H1 (cell line): Measurements from ENCODE around the gene NSL1. TPM values are rescaled to one million over a fixed set of nuclear protein-coding genes. Genes with fewer than 3 reads are reported as not detected.

Source experiments
- CTCF ChIA-PET: fragments of 300-600 bp; sonication (Branson Sonifier 250); formaldehyde crosslinking; loops from one replicate; lab custom pipeline; 2021; ENCODE audit not compliant: partially characterized antibody; lab: Charles Lee
- POLR2A ChIA-PET: fragments of 300-600 bp; sonication (Branson Sonifier 250); formaldehyde crosslinking; loops from one replicate; lab custom pipeline; 2021; ENCODE audit warnings: inconsistent platforms; ENCODE audit not compliant: partially characterized antibody; lab: Charles Lee
- DNase-seq, 2 experiments: peaks; one replicate each; pipeline versions ENCODE4 v3.0.0 to v3.0.0-alpha.2; 2010 to 2022; ENCODE audit warnings: low spot score in 2 of 2, low read depth in 1 of 2, mixed read lengths in 1 of 2
- FAIRE-seq: peaks from 2 replicates; lab custom pipeline; 2011; peaks lifted over from hg19 to GRCh38; lab: Jason Lieb, UNC
- H2AFZ ChIP-seq: 2 replicates; pipeline ENCODE4 v1.8.1; 2012; ENCODE audit warnings: low read length, inconsistent platforms
- H2AK5ac ChIP-seq: 2 replicates; pipeline ENCODE4 v1.6.1; 2013; ENCODE audit warnings: low read depth, low read length
- H2BK120ac ChIP-seq: replicated peaks from 2 replicates; pipeline ENCODE3; 2013; ENCODE audit warnings: low read depth, low read length, inconsistent platforms
- H2BK12ac ChIP-seq: 2 replicates; pipeline ENCODE4 v1.6.1; 2013; ENCODE audit warnings: low read depth, low read length
- H2BK15ac ChIP-seq: 2 replicates; pipeline ENCODE4 v1.6.1; 2013; ENCODE audit warnings: low read length
- H2BK20ac ChIP-seq: 2 replicates; pipeline ENCODE4 v1.6.1; 2013; ENCODE audit warnings: low read length
- H2BK5ac ChIP-seq: 2 replicates; pipeline ENCODE4 v1.6.1; 2013; ENCODE audit warnings: low read depth, low read length
- H3K14ac ChIP-seq: 2 replicates; pipeline ENCODE4 v1.6.1; 2013; ENCODE audit warnings: inconsistent platforms; ENCODE audit not compliant: insufficient read length
- H3K18ac ChIP-seq: 2 replicates; pipeline ENCODE4 v1.6.1; 2013; ENCODE audit warnings: low read length; ENCODE audit errors: extremely low read depth
- H3K23ac ChIP-seq: 2 replicates; pipeline ENCODE4 v1.6.1; 2013; ENCODE audit warnings: inconsistent platforms; ENCODE audit not compliant: insufficient read length
- H3K23me2 ChIP-seq: 2 replicates; pipeline ENCODE4 v1.6.1; 2013; ENCODE audit warnings: low read depth, low read length
- H3K27ac ChIP-seq: 2 replicates; pipeline ENCODE4 v1.6.1; 2011; ENCODE audit warnings: low read depth, low read length, inconsistent platforms
- H3K27me3 ChIP-seq, 4 experiments: replicated peaks in 1 of 4; 1 replicate in 1 of 4; 2 replicates in 3 of 4; pipeline versions ENCODE4 v1.6.1 to v1.8.1; 2011 to 2013; ENCODE audit warnings: low read length in 3 of 4, mild to moderate bottlenecking in 3 of 4, inconsistent platforms in 2 of 4, mixed read lengths in 2 of 4, moderate library complexity in 1 of 4; ENCODE audit not compliant: control insufficient read depth in 3 of 4, insufficient read depth in 3 of 4; ENCODE audit errors: extremely low read depth in 1 of 4
- H3K36me3 ChIP-seq, 4 experiments: 2 replicates each; pipeline versions ENCODE4 v1.6.1 to v1.8.1; 2011 to 2013; ENCODE audit warnings: mild to moderate bottlenecking in 4 of 4, low read length in 3 of 4, moderate library complexity in 2 of 4, control low read depth in 1 of 4, inconsistent platforms in 1 of 4; ENCODE audit not compliant: insufficient read depth in 4 of 4, control insufficient read depth in 2 of 4
- H3K4ac ChIP-seq: replicated peaks from 2 replicates; pipeline ENCODE3; 2013; ENCODE audit warnings: low read length, low read depth, mixed read lengths, inconsistent platforms; ENCODE audit not compliant: insufficient read length
- H3K4me1 ChIP-seq, 4 experiments: replicated peaks in 1 of 4; 1 replicate in 1 of 4; 2 replicates in 3 of 4; pipeline versions ENCODE4 v1.6.1 to v1.8.1; 2011 to 2013; ENCODE audit warnings: low read length in 3 of 4, inconsistent platforms in 2 of 4, mixed read lengths in 1 of 4; ENCODE audit not compliant: insufficient read depth in 4 of 4, control insufficient read depth in 3 of 4
- H3K4me2 ChIP-seq, 2 experiments: 2 replicates each; pipeline versions ENCODE4 v1.6.1 to v1.8.1; 2011 to 2013; ENCODE audit warnings: low read depth in 2 of 2, low read length in 2 of 2, control low read depth in 1 of 2, inconsistent platforms in 1 of 2, mild to moderate bottlenecking in 1 of 2; ENCODE audit not compliant: insufficient read depth in 1 of 2
- H3K4me3 ChIP-seq, 4 experiments: fragments of 200-600, 300-600 bp in 1 of 4; sonication (generic), shearing (Covaris generic), sonication (Bioruptor Twin) in 1 of 4; 2 replicates each; pipeline versions ENCODE4 v1.5.1 to v1.8.1; 2011 to 2016; ENCODE audit warnings: low read length in 4 of 4, low read depth in 3 of 4, control low read depth in 2 of 4, inconsistent platforms in 2 of 4, mild to moderate bottlenecking in 2 of 4, mixed read lengths in 1 of 4, moderate library complexity in 1 of 4; ENCODE audit not compliant: insufficient read depth in 2 of 4; ENCODE audit errors: extremely low read depth in 1 of 4
- H3K56ac ChIP-seq: replicated peaks from 2 replicates; pipeline ENCODE3; 2013; ENCODE audit warnings: low read depth, mild to moderate bottlenecking, mixed read lengths, low read length, inconsistent platforms; ENCODE audit not compliant: insufficient read length
- H3K79me1 ChIP-seq: 2 replicates; pipeline ENCODE4 v1.6.1; 2013; ENCODE audit warnings: low read depth, low read length, control low read depth
- H3K79me2 ChIP-seq, 2 experiments: 2 replicates each; pipeline versions ENCODE4 v1.6.1 to v1.8.1; 2012 to 2013; ENCODE audit warnings: low read length in 2 of 2, mild to moderate bottlenecking in 2 of 2, inconsistent platforms in 1 of 2; ENCODE audit not compliant: insufficient read depth in 2 of 2, control insufficient read depth in 1 of 2
- H3K9ac ChIP-seq, 4 experiments: replicated peaks in 1 of 4; 1 replicate in 1 of 4; 2 replicates in 3 of 4; pipeline versions ENCODE4 v1.6.1 to v1.8.1; 2011 to 2013; ENCODE audit warnings: low read depth in 3 of 4, low read length in 3 of 4, control low read depth in 2 of 4, mild to moderate bottlenecking in 2 of 4, moderate library complexity in 2 of 4, inconsistent platforms in 1 of 4; ENCODE audit errors: extremely low read depth in 1 of 4
- H3K9me3 ChIP-seq, 2 experiments: 2 replicates each; pipeline versions ENCODE4 v1.6.1 to v1.8.1; 2012 to 2013; ENCODE audit warnings: mild to moderate bottlenecking in 2 of 2, moderate library complexity in 2 of 2, control low read depth in 1 of 2, inconsistent platforms in 1 of 2, low read depth in 1 of 2, low read length in 1 of 2, mixed read lengths in 1 of 2; ENCODE audit not compliant: insufficient read depth in 2 of 2
- H4K20me1 ChIP-seq, 2 experiments: replicated peaks in 1 of 2; 2 replicates each; pipeline versions ENCODE3 to v1.8.1; 2011 to 2013; ENCODE audit warnings: inconsistent platforms in 2 of 2, low read length in 2 of 2, mild to moderate bottlenecking in 1 of 2; ENCODE audit not compliant: insufficient read depth in 2 of 2, control insufficient read depth in 1 of 2
- H4K5ac ChIP-seq: 2 replicates; pipeline ENCODE4 v1.6.1; 2013; ENCODE audit warnings: low read length, low read depth, mixed read lengths, inconsistent platforms; ENCODE audit not compliant: insufficient read length
- H4K8ac ChIP-seq: 2 replicates; pipeline ENCODE4 v1.8.0; 2013; ENCODE audit warnings: mild to moderate bottlenecking, moderate library complexity, low read length, inconsistent platforms; ENCODE audit not compliant: insufficient read depth; ENCODE audit errors: extremely low read depth
- H4K91ac ChIP-seq: replicated peaks from 2 replicates; pipeline ENCODE3; 2013; ENCODE audit warnings: low read length, mixed read lengths, inconsistent platforms; ENCODE audit not compliant: insufficient read length
- CHD1 ChIP-seq: IDR thresholded peaks from 2 replicates; pipeline ENCODE4 v1.6.1; 2012; ENCODE audit warnings: low read depth, low read length, improper control_type of control experiment
- E2F6 ChIP-seq: IDR thresholded peaks from 2 replicates; pipeline ENCODE4 v1.6.1; 2012; ENCODE audit warnings: inconsistent platforms
- EGR1 ChIP-seq: IDR thresholded peaks from 2 replicates; pipeline ENCODE4 v1.6.1; 2011; ENCODE audit warnings: low read depth, low read length, borderline replicate concordance
- GABPA ChIP-seq: IDR thresholded peaks from 2 replicates; pipeline ENCODE4 v1.6.1; 2011; ENCODE audit warnings: mild to moderate bottlenecking, low read length, moderate library complexity, borderline replicate concordance; ENCODE audit not compliant: insufficient read depth
- KDM4A ChIP-seq: IDR thresholded peaks from one replicate; pipeline ENCODE4 v1.7.1; 2012; ENCODE audit warnings: low read depth, mild to moderate bottlenecking, moderate library complexity, low read length, inconsistent platforms; ENCODE audit not compliant: severe bottlenecking
- RAD21 ChIP-seq, 2 experiments: IDR thresholded peaks in 1 of 2; conservative IDR thresholded peaks in 1 of 2; 2 replicates each; pipeline ENCODE4 v1.6.1; 2011; ENCODE audit warnings: low read depth in 2 of 2, low read length in 2 of 2, improper control_type of control experiment in 1 of 2, inconsistent platforms in 1 of 2, mild to moderate bottlenecking in 1 of 2, moderate library complexity in 1 of 2
- RBBP5 ChIP-seq: IDR thresholded peaks from 2 replicates; pipeline ENCODE4 v1.7.1; 2012; ENCODE audit warnings: low read depth, mild to moderate bottlenecking, inconsistent platforms, low read length, moderate library complexity, borderline replicate concordance
- RXRA ChIP-seq: IDR thresholded peaks from 2 replicates; pipeline ENCODE4 v1.6.1; 2011; ENCODE audit warnings: low read depth, mild to moderate bottlenecking, low read length, moderate library complexity; ENCODE audit not compliant: insufficient read depth
- SAP30 ChIP-seq: fragments of 300-600 bp; sonication (generic); IDR thresholded peaks from 2 replicates; pipeline ENCODE4 v1.7.1; 2012; ENCODE audit warnings: low read length, moderate library complexity, mild to moderate bottlenecking, inconsistent platforms; ENCODE audit not compliant: insufficient read depth, insufficient replicate concordance
- SIRT6 ChIP-seq: IDR thresholded peaks from one replicate; pipeline ENCODE4 v1.7.1; 2012; ENCODE audit warnings: low read length, inconsistent platforms
- USF2 ChIP-seq: IDR thresholded peaks from 2 replicates; pipeline ENCODE4 v1.6.1; 2011; ENCODE audit warnings: low read length, improper control_type of control experiment
- WGBS, 2 experiments: shearing (Covaris generic) in 1 of 2; methylation state at CpG; one replicate each; pipeline versions ENCODE4 v1.1.6 to v1.1.7; 2013 to 2015; ENCODE audit warnings: low lambda C conversion rate in 2 of 2, mixed read lengths in 2 of 2, inconsistent platforms in 1 of 2, low coverage in 1 of 2, missing lambda C conversion rate in 1 of 2; ENCODE audit not compliant: insufficient replicate concordance in 2 of 2, insufficient coverage in 1 of 2, insufficient read length in 1 of 2; ENCODE audit errors: extremely low coverage in 1 of 2, missing lambda C conversion rate in 1 of 2; 5-methylcytosine and 5-hydroxymethylcytosine counted together
- polyA plus RNA-seq, 7 experiments: library from polyadenylated mRNA; depleted of rRNA in 3 of 7; stranded (reverse) in 5 of 7; unstranded in 2 of 7; fragments of >200 nt in 5 of 7; fragments of 200-250 nt in 2 of 7; gene quantifications; 1 replicate in 5 of 7; 2 replicates in 1 of 7; 4 replicates in 1 of 7; pipeline versions ENCODE4 v1.2.1 to v1.2.3, GENCODE V29; 2011 to 2013; ENCODE audit warnings: missing spikeins in 2 of 7, mixed read lengths in 2 of 7
- total RNA-seq: library from RNA; stranded (reverse); fragmentation: NEBNext Ultra II Directional; extraction: Animal tissue kit (Norgen Biotek cat#: 25700); gene quantifications from 2 replicates; pipeline ENCODE4 v1.2.1, GENCODE V29; 2021

The NSL1 gene
- total and polyA plus RNA-seq, 2 of the 8 experiments (the other 6 are each of a cell fraction or from before 2014, with no cell fraction given): 25.4 to 51.7 TPM

DNA sequence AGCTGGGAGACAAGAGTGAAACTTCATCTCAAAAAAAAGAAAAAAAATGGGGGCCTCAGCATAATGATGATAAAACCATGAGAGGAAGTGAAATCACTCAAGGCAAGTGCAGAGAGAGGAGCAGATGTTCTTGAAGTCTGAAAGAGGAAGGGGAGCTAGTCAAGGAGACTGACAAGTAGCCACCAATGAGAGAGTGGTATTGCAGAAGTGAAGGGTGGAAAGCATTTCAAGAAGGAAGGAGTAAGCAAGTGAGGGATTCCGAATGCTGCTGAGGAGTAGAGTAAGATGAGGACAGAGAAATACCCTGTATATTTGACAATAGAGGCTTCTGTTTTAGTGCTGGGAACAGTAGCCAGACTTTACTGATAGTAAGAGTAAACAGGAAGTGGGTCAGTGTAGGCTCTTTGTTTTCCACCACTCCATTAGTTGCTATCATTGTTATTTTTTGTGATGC lies 3.0 kb upstream of the NSL1 start:
- Histone ChIP-seq H3K14ac (no peak overlapping the region), H2BK15ac (no peak overlapping the region), H3K79me2 (peaks cover 0 to 15% of the 10 kb centered on the region in 2 experiments; a peak in 2 of 4 replicates), H3K4ac (no peak overlapping the region), H4K91ac (no peak overlapping the region), H2BK20ac (no peak overlapping the region), H3K23ac (no peak overlapping the region), H2BK12ac (no peak overlapping the region), H3K23me2 (peaks cover 2% of the 10 kb centered on the region; the same call in 1 of the 2 replicates), H2AFZ (no peak overlapping the region), H3K4me3 (no peak overlapping the region), H3K4me1 (peaks cover 0 to 4% (median 0%) of the 10 kb centered on the region in 4 experiments; a peak in 3 of 7 replicates), H2BK120ac (no peak overlapping the region), H3K4me2 (no peak overlapping the region), H4K5ac (no peak overlapping the region), H3K36me3 (peaks cover 0 to 19% (median 8%) of the 10 kb centered on the region in 4 experiments; a peak in 4 of 8 replicates), H3K18ac (no peak overlapping the region), H2BK5ac (no peak overlapping the region), H3K79me1 (no peaks in the 10 kb centered on the region), H4K8ac (no peak overlapping the region), H3K27me3 (no peaks in the 10 kb centered on the region), H3K56ac (no peak overlapping the region), H3K9me3 (no peaks in the 10 kb centered on the region), H3K9ac (no peak overlapping the region), H3K27ac (no peak overlapping the region), H4K20me1 (no peaks in the 10 kb centered on the region), H2AK5ac (no peak overlapping the region)
- ChIA-PET CTCF (interaction anchor here (0.6 to 1.3 kb wide), 5 partner anchors 11 to 201 kb away, joined by 3 read pairs; no protein-coding TSS in a partner anchor), POLR2A (interaction anchor here (1.1 to 2.1 kb wide), 4 partner anchors 10 to 66 kb away, joined by 3 to 5 read pairs (median 4); no protein-coding TSS in a partner anchor)
- FAIRE-seq (no peak), DNase-seq (no peak)
- 100% methylated on average over 1 of the region's 1 CpG; no CpG with 5 or more reads in 1 of the 2 experiments for WGBS, 2 experiments
- no peak for TF ChIP-seq SIRT6
- no peak for TF ChIP-seq CHD1
- no peak for TF ChIP-seq RAD21 (IDR thresholded peaks at IDR 0.05 in 1 of 2, conservative IDR thresholded peaks at IDR 0.05 in 1 of 2; ENCODE audit: low read depth in 2 of 2, low read length in 2 of 2)
- no peak for TF ChIP-seq SAP30
- TF ChIP-seq RXRA: no peak
- TF ChIP-seq USF2: no peak
- TF ChIP-seq GABPA: no peak
- TF ChIP-seq KDM4A: no peak
- TF ChIP-seq RBBP5: no peak
- TF ChIP-seq EGR1: no peak
- TF ChIP-seq E2F6: no peak
